HL-60 (cell line): ENCODE measurements around the gene CCR1.

Experiments
- DNase-seq, 2 experiments: peaks; one replicate each; pipeline ENCODE4 v3.0.0-alpha.2; 2010 to 2020; ENCODE audit warnings: low read depth in 1 of 2, low spot score in 1 of 2
- H3K27ac ChIP-seq: fragments of 250-450 bp; sonication (Bioruptor Pico); replicated peaks from 2 replicates; pipeline ENCODE4 v1.5.1; 2020; ENCODE audit warnings: mild to moderate bottlenecking, moderate library complexity
- H3K27me3 ChIP-seq: fragments of 250-450 bp; sonication (Bioruptor Pico); 2 replicates; pipeline ENCODE4 v1.5.1; 2021; ENCODE audit warnings: mild to moderate bottlenecking, moderate library complexity; ENCODE audit not compliant: insufficient read depth, poor library complexity, severe bottlenecking
- H3K4me3 ChIP-seq: replicated peaks from 2 replicates; pipeline ENCODE4 v1.5.1; 2011; ENCODE audit warnings: mild to moderate bottlenecking, control low read depth, low read length; ENCODE audit not compliant: insufficient read depth
- SPI1 ChIP-seq: IDR thresholded peaks from 2 replicates; pipeline ENCODE4 v1.6.1; 2012; ENCODE audit warnings: low read depth, mild to moderate bottlenecking, borderline replicate concordance
- TF ChIP-seq, protein P1 (sequence below): IDR thresholded peaks from 2 replicates; pipeline ENCODE4 v1.6.1; 2012; ENCODE audit warnings: low read depth; ENCODE audit not compliant: insufficient replicate concordance

The CCR1 gene

DNA sequence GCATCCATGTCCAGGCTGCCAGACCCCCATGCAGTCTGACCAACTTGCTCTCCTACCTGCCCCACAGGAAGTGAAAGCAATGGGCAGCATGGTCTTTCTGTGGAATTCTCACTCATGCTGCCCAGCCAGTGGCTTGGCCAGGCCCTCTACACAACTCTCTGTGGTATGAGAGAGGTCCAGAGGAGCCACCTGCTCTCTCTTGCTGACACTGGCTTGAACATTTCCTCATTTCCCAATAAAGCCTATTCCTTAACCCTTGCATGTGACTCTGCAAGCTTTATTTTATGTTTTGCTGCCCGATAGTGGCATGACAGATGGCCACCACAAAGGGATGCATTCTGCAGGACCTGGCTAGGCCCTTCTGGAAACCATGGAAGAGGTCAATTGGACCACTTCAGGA is 53.8 kb downstream of the CCR1 start:
- DNase-seq = peak in 1 of 2 experiments; percentile 14
- TF ChIP-seq, protein P1, sequence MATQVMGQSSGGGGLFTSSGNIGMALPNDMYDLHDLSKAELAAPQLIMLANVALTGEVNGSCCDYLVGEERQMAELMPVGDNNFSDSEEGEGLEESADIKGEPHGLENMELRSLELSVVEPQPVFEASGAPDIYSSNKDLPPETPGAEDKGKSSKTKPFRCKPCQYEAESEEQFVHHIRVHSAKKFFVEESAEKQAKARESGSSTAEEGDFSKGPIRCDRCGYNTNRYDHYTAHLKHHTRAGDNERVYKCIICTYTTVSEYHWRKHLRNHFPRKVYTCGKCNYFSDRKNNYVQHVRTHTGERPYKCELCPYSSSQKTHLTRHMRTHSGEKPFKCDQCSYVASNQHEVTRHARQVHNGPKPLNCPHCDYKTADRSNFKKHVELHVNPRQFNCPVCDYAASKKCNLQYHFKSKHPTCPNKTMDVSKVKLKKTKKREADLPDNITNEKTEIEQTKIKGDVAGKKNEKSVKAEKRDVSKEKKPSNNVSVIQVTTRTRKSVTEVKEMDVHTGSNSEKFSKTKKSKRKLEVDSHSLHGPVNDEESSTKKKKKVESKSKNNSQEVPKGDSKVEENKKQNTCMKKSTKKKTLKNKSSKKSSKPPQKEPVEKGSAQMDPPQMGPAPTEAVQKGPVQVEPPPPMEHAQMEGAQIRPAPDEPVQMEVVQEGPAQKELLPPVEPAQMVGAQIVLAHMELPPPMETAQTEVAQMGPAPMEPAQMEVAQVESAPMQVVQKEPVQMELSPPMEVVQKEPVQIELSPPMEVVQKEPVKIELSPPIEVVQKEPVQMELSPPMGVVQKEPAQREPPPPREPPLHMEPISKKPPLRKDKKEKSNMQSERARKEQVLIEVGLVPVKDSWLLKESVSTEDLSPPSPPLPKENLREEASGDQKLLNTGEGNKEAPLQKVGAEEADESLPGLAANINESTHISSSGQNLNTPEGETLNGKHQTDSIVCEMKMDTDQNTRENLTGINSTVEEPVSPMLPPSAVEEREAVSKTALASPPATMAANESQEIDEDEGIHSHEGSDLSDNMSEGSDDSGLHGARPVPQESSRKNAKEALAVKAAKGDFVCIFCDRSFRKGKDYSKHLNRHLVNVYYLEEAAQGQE = no peak
- TF ChIP-seq SPI1 = peak; percentile 1; the same call in 1 of the 2 replicates
- Histone ChIP-seq H3K4me3 (no peak overlapping the region), H3K27me3 (no peaks in the 10 kb centered on the region), H3K27ac (no peak overlapping the region)
